Esophagus squamous epithelium (tissue), 5 donors: ENCODE results near the gene TMEM44. TPM values are rescaled to one million over a fixed set of nuclear protein-coding genes. Genes with fewer than 3 reads are reported as not detected.

ENCODE experiments used
- DNase-seq: peaks from one replicate; lab custom pipeline; 2025; lab: John Stamatoyannopoulos, UW
- H3K27ac ChIP-seq, 4 donors: fragments of 200-600 bp; sonication (generic); one replicate each; pipeline ENCODE4 v1.5.1; 2016 to 2019; ENCODE audit warnings: mild to moderate bottlenecking in 1 of 4
- H3K27me3 ChIP-seq, 4 donors: fragments of 200-600 bp; sonication (generic); 1 replicate in 3 of 4; 2 replicates in 1 of 4; pipeline versions ENCODE4 v1.5.1 to v1.6.0; 2017 to 2021; ENCODE audit warnings: antibody characterized with exemption in 1 of 4
- H3K36me3 ChIP-seq, 3 donors: fragments of 200-600 bp; sonication (generic); one replicate each; pipeline ENCODE4 v1.5.1; 2016 to 2019
- H3K4me1 ChIP-seq, 3 donors: fragments of 200-600 bp; sonication (generic); one replicate each; pipeline ENCODE4 v1.5.1; 2017 to 2019
- H3K4me3 ChIP-seq, 4 donors: fragments of 200-600 bp; sonication (generic); 1 replicate in 3 of 4; 2 replicates in 1 of 4; pipeline ENCODE4 v1.5.1; 2016 to 2019; ENCODE audit warnings: mild to moderate bottlenecking in 2 of 4, moderate library complexity in 1 of 4
- H3K9me3 ChIP-seq, 3 donors: fragments of 200-600 bp; sonication (generic); one replicate each; pipeline ENCODE4 v1.5.1; 2016 to 2019
- CTCF ChIP-seq, 6 experiments: fragments of 450-650 bp in 4 of 6; fragments of 200-600 bp in 2 of 6; sonication (generic) in 2 of 6; IDR thresholded peaks; one replicate each; pipeline ENCODE4 v1.5.1; 2016 to 2019; ENCODE audit warnings: antibody characterized with exemption in 6 of 6, mild to moderate bottlenecking in 4 of 6, moderate library complexity in 4 of 6
- POLR2A ChIP-seq, 4 donors: fragments of 450-650 bp; IDR thresholded peaks; one replicate each; pipeline ENCODE4 v1.6.1; 2017; ENCODE audit warnings: antibody characterized with exemption in 4 of 4, mild to moderate bottlenecking in 4 of 4, moderate library complexity in 3 of 4
- WGBS, 2 donors: methylation state at CpG; one replicate each; pipeline ENCODE4 v1.1.5; 2018; 5-methylcytosine and 5-hydroxymethylcytosine counted together
- intact Hi-C: fragments of 100-400 bp; cut with DNase I; formaldehyde crosslinking; loops from one replicate; pipeline ENCODE4 v1.15.0; 2022
- total RNA-seq, 4 donors: library from RNA; depleted of rRNA; stranded (reverse); fragments of >200 nt; gene quantifications; one replicate each; pipeline ENCODE4 v1.1.0, GENCODE V29; 2016
- donor health status: DM: yes; HTN: yes; CAD: no.

TMEM44 gene
- total RNA-seq, 4 donors from 2014 or later: 4.7 to 11.9 (median 7.6) TPM

- Histone ChIP-seq H3K4me3 (no peak overlapping the region), H3K36me3 (no peaks in the 10 kb centered on the region), H3K4me1 (peaks cover 12 to 51% (median 21%) of the 10 kb centered on the region in 3 donors), H3K27me3 (peaks cover 0 to 19% (median 0%) of the 10 kb centered on the region in 4 donors), H3K9me3 (no peaks in the 10 kb centered on the region), H3K27ac (peak overlapping the region in 3 of 4 donors; percentile 48 to 75 (median 60))
- TF ChIP-seq POLR2A (IDR thresholded peaks at IDR 0.05) (no peak), CTCF (IDR thresholded peaks at IDR 0.05) (no peak)
- intact Hi-C loops: no loop called here
- no peak for DNase-seq
- WGBS, 2 donors: 60 to 67% methylated on average over 6 to 8 of the region's 9 CpGs
These were observed 57.6 kb downstream of the TMEM44 start for GRCh38 chr3:194575484-194576210.

- Histone ChIP-seq H3K4me1 (peaks cover 12 to 51% (median 21%) of the 10 kb centered on the region in 3 donors), H3K27ac (peak overlapping the region; percentile 39 to 81 (median 66)), H3K36me3 (no peaks in the 10 kb centered on the region), H3K27me3 (peaks cover 0 to 19% (median 0%) of the 10 kb centered on the region in 4 donors), H3K9me3 (no peaks in the 10 kb centered on the region), H3K4me3 (no peak overlapping the region)
- WGBS, 2 donors: 53 to 59% methylated on average over 7 to 12 of the region's 15 CpGs
- peak in 1 of 6 experiments; percentile 41 for TF ChIP-seq CTCF (IDR thresholded peaks at IDR 0.05)
- no peak for TF ChIP-seq POLR2A (IDR thresholded peaks at IDR 0.05)
- intact Hi-C loops: no loop called here
- DNase-seq: no peak
These were observed 58.4 kb downstream of the TMEM44 start for GRCh38 chr3:194574639-194575483.

GRCh38 chr3:194573680-194574437 lies 59.4 kb downstream of the TMEM44 start:
- no peak for DNase-seq
- H3K4me1 ChIP-seq: peaks cover 12 to 51% (median 21%) of the 10 kb centered on the region in 3 donors
- WGBS, 2 donors: 69 to 76% methylated on average over 6 to 9 of the region's 10 CpGs
- no peak for TF ChIP-seq POLR2A (IDR thresholded peaks at IDR 0.05)
- peak in 5 of 6 experiments; percentile 14 to 47 (median 41) for TF ChIP-seq CTCF (IDR thresholded peaks at IDR 0.05)
- no peaks in the 10 kb centered on the region for H3K36me3 ChIP-seq
- intact Hi-C loops: no loop called here
- H3K27me3 ChIP-seq: peaks cover 0 to 19% (median 0%) of the 10 kb centered on the region in 4 donors
- H3K4me3 ChIP-seq: no peak overlapping the region
- H3K27ac ChIP-seq: peak overlapping the region in 3 of 4 donors; percentile 2 to 81 (median 57)
- no peaks in the 10 kb centered on the region for H3K9me3 ChIP-seq

GRCh38 chr3:194572944-194573491 lies 60.2 kb downstream of the TMEM44 start:
- H3K9me3 ChIP-seq: no peaks in the 10 kb centered on the region
- no peak for TF ChIP-seq CTCF (IDR thresholded peaks at IDR 0.05)
- no peak for TF ChIP-seq POLR2A (IDR thresholded peaks at IDR 0.05)
- peaks cover 0 to 19% (median 0%) of the 10 kb centered on the region in 4 donors for H3K27me3 ChIP-seq
- H3K36me3 ChIP-seq: no peaks in the 10 kb centered on the region
- peaks cover 12 to 47% (median 20%) of the 10 kb centered on the region in 3 donors for H3K4me1 ChIP-seq
- intact Hi-C loops: no loop called here
- H3K4me3 ChIP-seq: no peak overlapping the region
- peak overlapping the region in 3 of 4 donors; percentile 36 to 59 (median 57) for H3K27ac ChIP-seq
- WGBS, 2 donors: 65 to 76% methylated on average over 9 to 15 of the region's 16 CpGs
- no peak for DNase-seq
